ENCODE data around the gene IREB2. TPM values are rescaled to one million over a fixed set of nuclear protein-coding genes. Genes with fewer than 3 reads are reported as not detected.

IREB2 gene
- polyA plus RNA-seq, 3 donors, result 11.7 to 25.5 (median 16.7) TPM

DNA sequence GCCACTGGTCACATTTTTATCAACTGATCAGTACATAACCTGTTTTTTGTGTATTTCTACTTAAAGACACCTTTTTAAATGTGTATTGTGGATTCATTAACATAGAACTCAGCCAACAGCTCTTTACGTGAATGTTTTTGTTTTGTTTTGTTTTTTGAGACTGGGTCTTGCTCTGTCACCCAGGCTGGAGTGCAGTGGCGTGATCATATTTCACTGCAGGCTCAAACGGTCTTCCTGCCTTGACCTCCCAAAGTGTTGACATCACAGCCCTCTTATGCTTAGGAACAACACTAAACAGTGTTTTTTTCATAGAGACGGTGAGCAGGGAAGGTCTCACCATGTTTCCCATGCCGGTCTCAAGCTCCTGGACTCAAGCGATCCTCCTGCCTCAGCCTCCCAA is 112.2 kb downstream of the IREB2 start:
- H3K4me2 ChIP-seq (replicated peaks; ENCODE audit: extremely low read depth, low read length, poor library complexity, severe bottlenecking), result no peak overlapping the region
- Mint-ChIP-seq H3K9me3 (no peaks in the 10 kb centered on the region), H3K36me3 (peaks cover 55 to 60% of the 10 kb centered on the region in 2 donors), H3K4me1 (peaks cover 2% of the 10 kb centered on the region), H3K4me3 (no peak overlapping the region), H3K27me3 (ENCODE audit: low read depth in 3 of 3) (peaks cover 0 to 6% (median 3%) of the 10 kb centered on the region in 3 donors), H3K27ac (peak overlapping the region in 2 of 7 donors; percentile 42 to 60)
- H4K20me1 ChIP-seq (ENCODE audit: insufficient read depth, low read length), result peaks cover 40% of the 10 kb centered on the region
- no peak overlapping the region for H2AFZ ChIP-seq (ENCODE audit: insufficient read depth, low read depth, low read length, poor library complexity, severe bottlenecking)
- no peak overlapping the region for H3K27ac ChIP-seq (ENCODE audit: low read depth in 1 of 2, low read length in 2 of 2)
- TF ChIP-seq, protein P1, sequence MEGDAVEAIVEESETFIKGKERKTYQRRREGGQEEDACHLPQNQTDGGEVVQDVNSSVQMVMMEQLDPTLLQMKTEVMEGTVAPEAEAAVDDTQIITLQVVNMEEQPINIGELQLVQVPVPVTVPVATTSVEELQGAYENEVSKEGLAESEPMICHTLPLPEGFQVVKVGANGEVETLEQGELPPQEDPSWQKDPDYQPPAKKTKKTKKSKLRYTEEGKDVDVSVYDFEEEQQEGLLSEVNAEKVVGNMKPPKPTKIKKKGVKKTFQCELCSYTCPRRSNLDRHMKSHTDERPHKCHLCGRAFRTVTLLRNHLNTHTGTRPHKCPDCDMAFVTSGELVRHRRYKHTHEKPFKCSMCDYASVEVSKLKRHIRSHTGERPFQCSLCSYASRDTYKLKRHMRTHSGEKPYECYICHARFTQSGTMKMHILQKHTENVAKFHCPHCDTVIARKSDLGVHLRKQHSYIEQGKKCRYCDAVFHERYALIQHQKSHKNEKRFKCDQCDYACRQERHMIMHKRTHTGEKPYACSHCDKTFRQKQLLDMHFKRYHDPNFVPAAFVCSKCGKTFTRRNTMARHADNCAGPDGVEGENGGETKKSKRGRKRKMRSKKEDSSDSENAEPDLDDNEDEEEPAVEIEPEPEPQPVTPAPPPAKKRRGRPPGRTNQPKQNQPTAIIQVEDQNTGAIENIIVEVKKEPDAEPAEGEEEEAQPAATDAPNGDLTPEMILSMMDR (IDR thresholded peaks at IDR 0.05), result no peak
- 95% methylated on average over 3 of the region's 6 CpGs for WGBS (ENCODE audit: insufficient coverage)
- H3K36me3 ChIP-seq (replicated peaks in 1 of 2; ENCODE audit: control insufficient read depth in 1 of 2, insufficient read depth in 2 of 2, low read length in 2 of 2), result peaks cover 56 to 60% of the 10 kb centered on the region in 2 donors
- H3K9ac ChIP-seq (ENCODE audit: insufficient read depth, low read length, poor library complexity, severe bottlenecking), result no peak overlapping the region
- H3K4me1 ChIP-seq (ENCODE audit: control insufficient read depth in 1 of 2, insufficient read depth in 2 of 2, low read length in 2 of 2), result no peaks in the 10 kb centered on the region
- no peaks in the 10 kb centered on the region for H3K27me3 ChIP-seq (ENCODE audit: control insufficient read depth in 2 of 2, insufficient read depth in 2 of 2, low read length in 2 of 2)
- intact Hi-C loops (cut with micrococcal nuclease), result no loop called here
- no peaks in the 10 kb centered on the region for H3K79me2 ChIP-seq (ENCODE audit: insufficient read depth, low read length)
- no peak overlapping the region for H3K4me3 ChIP-seq (replicated peaks in 1 of 3; ENCODE audit: low read depth in 2 of 3, low read length in 3 of 3)
- H3K9me3 ChIP-seq (replicated peaks in 1 of 2; ENCODE audit: control insufficient read depth in 1 of 2, insufficient read depth in 1 of 2, low read length in 2 of 2), result no peaks in the 10 kb centered on the region
- no peak for DNase-seq

DNA sequence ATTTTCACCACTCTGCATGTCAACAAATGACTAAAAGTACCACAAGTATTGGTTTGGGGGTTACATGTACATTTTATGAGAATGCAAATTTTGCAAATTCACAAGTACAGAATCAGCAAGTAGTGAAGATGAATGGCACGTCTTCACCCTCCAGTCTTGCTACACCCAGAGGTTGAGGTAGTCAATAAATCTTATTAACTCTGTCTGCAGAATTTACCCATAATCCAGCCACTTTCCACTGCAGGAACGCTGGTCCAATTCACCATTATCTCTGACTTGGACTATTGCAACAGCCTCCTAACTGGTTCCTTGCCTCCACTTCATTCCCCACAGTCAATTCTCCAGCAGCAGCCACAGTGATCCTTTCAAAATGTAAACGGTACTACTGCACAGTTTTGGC is 112.8 kb downstream of the IREB2 start:
- Histone ChIP-seq H4K20me1 (ENCODE audit: insufficient read depth, low read length) (peaks cover 35% of the 10 kb centered on the region), H3K4me3 (replicated peaks in 1 of 3; ENCODE audit: low read depth in 2 of 3, low read length in 3 of 3) (no peak overlapping the region), H3K27me3 (ENCODE audit: control insufficient read depth in 2 of 2, insufficient read depth in 2 of 2, low read length in 2 of 2) (no peaks in the 10 kb centered on the region), H2AFZ (ENCODE audit: insufficient read depth, low read depth, low read length, poor library complexity, severe bottlenecking) (no peak overlapping the region), H3K27ac (ENCODE audit: low read depth in 1 of 2, low read length in 2 of 2) (no peak overlapping the region), H3K9me3 (replicated peaks in 1 of 2; ENCODE audit: control insufficient read depth in 1 of 2, insufficient read depth in 1 of 2, low read length in 2 of 2) (no peaks in the 10 kb centered on the region), H3K79me2 (ENCODE audit: insufficient read depth, low read length) (no peaks in the 10 kb centered on the region), H3K4me2 (replicated peaks; ENCODE audit: extremely low read depth, low read length, poor library complexity, severe bottlenecking) (no peak overlapping the region), H3K4me1 (ENCODE audit: control insufficient read depth in 1 of 2, insufficient read depth in 2 of 2, low read length in 2 of 2) (no peaks in the 10 kb centered on the region), H3K36me3 (replicated peaks in 1 of 2; ENCODE audit: control insufficient read depth in 1 of 2, insufficient read depth in 2 of 2, low read length in 2 of 2) (peaks cover 50 to 54% of the 10 kb centered on the region in 2 donors), H3K9ac (ENCODE audit: insufficient read depth, low read length, poor library complexity, severe bottlenecking) (no peak overlapping the region)
- peaks cover 2% of the 10 kb centered on the region for H3K4me1 Mint-ChIP-seq
- no peak for DNase-seq
- H3K36me3 Mint-ChIP-seq, result peaks cover 48 to 54% of the 10 kb centered on the region in 2 donors
- H3K27me3 Mint-ChIP-seq (ENCODE audit: low read depth in 3 of 3), result peaks cover 0 to 7% (median 6%) of the 10 kb centered on the region in 3 donors
- H3K27ac Mint-ChIP-seq, result peak overlapping the region in 1 of 7 donors; percentile 45
- no peak overlapping the region for H3K4me3 Mint-ChIP-seq
- TF ChIP-seq, protein P1 (IDR thresholded peaks at IDR 0.05), result no peak
- WGBS (ENCODE audit: insufficient coverage), result 95% methylated on average over 2 of the region's 3 CpGs
- intact Hi-C loops (cut with micrococcal nuclease), result no loop called here
- no peaks in the 10 kb centered on the region for H3K9me3 Mint-ChIP-seq

Other genes starting within 250 kb of the IREB2 start
- gene ACSBG1, start 203.7 kb upstream of the IREB2 start, polyA plus RNA-seq, result under 1 TPM in 1 of 3 donors, not detected in 2; 0.01 TPM
- 10 to 100 TPM in 1 of 3 donors, 1 to 10 TPM in 2; 2.4 to 20.9 (median 2.5) TPM for gene DNAJA4, start 173.7 kb upstream of the IREB2 start, polyA plus RNA-seq
- 100 to 1,000 TPM in 1 of 3 donors, 10 to 100 TPM in 2; 59.8 to 123 (median 88.0) TPM for gene SKIC8, start 138.6 kb upstream of the IREB2 start, polyA plus RNA-seq
- not detected for gene CRABP1, start 97.9 kb upstream of the IREB2 start, polyA plus RNA-seq
- gene HYKK, start 69.4 kb downstream of the IREB2 start, polyA plus RNA-seq, result under 1 TPM in 1 of 3 donors, not detected in 2; 0.04 TPM
- gene PSMA4, start 102.2 kb downstream of the IREB2 start, polyA plus RNA-seq, result 100 to 1,000 TPM; 121 to 421 (median 406) TPM
- under 1 TPM in 1 of 3 donors, not detected in 2; 0.19 TPM for gene CHRNA5, start 127.3 kb downstream of the IREB2 start, polyA plus RNA-seq
- gene CHRNA3, start 182.8 kb downstream of the IREB2 start, polyA plus RNA-seq, result not detected
- not detected for gene CHRNB4, start 203.0 kb downstream of the IREB2 start, polyA plus RNA-seq

All from CD14-positive monocyte (primary cell).